Stimulated activated CD8-positive, alpha-beta memory T cell treated with anti-CD3 and anti-CD28 coated beads, Interleukin-15, amount 100 ng/mL, for 48 hours (primary cell): ENCODE measurements around the gene TICAM2.

Experiments
- DNase-seq, 2 donors: peaks; one replicate each; pipeline ENCODE4 v3.0.0-alpha.2; 2020; ENCODE audit warnings: low read depth in 2 of 2

The TICAM2 gene

DNA sequence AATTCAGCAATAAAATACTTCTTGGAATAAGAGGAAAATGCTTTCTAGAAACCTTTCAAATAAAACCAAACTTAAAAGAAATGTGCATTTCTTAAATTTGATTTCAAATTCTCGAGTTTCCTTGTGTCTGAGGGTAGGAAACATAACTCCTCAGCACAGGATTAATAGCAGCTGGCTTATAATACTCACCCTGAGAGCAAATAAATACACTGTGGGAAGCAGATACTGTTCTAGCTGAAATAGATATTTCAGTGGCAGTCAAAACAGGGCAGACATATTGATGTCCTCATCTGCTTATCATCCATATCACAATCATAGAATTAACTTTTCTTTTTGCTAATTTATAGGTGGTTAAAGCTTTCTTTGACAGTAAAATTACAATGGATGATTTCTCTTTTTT lies 33.6 kb downstream of the TICAM2 start:
- no peak for DNase-seq

DNA sequence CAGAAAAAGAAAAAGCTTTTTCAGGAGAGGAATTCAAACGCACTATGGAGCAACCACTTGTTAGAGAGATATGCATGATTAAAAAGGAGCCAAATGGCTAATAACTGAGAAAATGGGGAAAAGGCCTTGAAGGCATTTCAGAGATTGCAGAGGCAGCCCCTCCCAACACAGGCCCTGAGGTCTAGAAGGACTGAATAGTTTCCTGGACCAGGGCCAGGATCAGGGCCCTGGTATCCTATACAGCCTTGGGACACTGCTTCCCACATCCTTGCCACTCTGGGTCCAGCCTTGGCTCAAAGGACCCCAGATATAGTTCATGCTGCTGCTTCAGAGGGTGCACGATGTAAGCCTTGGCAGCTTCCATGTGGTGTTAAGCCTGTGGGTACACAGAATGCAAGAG lies 37.0 kb downstream of the TICAM2 start:
- no peak for DNase-seq

DNA sequence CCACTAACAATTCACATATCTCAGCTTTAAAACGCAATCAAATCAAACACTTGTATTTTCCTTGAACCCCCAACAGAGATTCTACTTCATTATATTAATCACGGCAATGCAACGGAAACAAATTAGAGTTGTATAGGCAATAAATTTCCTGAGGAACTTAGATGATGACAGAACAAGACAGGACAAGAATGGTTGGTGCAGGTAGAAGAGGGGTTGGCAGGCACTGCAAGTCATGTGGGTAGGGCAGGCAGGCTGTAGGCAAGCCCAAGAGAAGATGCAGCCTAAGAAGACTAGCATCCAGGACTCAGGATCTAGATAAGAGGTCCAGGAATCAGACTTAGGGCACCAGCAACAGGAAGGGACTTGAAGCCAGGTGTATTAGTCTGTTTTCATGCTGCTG lies 41.1 kb downstream of the TICAM2 start:
- no peak for DNase-seq

DNA sequence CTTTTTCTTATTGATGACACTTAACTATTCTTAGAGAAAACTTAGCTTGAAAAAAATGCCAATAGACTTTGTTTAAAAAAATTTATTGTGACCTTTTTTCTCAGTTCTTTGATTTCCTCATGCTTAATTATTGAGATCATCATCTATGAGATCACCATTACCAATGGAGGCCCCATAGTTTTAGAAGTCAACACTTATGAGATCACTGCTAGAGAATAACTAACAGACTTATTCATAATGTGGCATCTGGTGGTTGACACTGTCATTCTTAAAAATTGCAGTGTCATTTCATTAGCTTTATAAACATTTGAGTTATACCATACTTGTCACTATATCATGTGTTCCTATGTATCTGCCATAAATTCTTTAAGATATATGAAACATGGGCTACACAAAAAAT lies 42.8 kb downstream of the TICAM2 start:
- DNase-seq = no peak

DNA sequence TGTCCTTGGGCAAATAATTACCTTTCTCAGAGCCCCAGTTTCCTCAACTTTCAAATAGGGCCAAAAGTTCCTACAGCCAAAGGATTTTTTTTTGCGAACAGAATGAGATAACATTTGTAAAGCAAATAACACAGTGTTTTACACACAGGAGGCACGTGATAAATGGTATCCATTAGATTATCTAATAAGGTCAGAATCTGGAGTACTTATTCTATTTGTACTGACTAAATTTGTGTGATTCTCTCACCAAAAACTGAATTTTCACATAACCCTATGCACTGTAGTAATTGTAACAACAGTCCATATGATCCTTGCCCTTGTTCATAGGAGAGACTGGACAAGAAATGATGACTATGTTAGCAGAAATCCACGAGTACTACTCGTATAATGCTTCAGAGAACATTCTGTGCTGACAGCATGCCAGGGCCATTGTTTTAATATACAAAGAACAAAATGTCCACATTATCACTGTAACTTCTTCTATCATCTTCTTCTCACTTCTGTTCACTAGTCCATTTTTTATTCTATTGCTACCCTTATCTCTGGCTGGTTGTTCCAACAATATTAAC lies 43.8 kb downstream of the TICAM2 start:
- no peak for DNase-seq

DNA sequence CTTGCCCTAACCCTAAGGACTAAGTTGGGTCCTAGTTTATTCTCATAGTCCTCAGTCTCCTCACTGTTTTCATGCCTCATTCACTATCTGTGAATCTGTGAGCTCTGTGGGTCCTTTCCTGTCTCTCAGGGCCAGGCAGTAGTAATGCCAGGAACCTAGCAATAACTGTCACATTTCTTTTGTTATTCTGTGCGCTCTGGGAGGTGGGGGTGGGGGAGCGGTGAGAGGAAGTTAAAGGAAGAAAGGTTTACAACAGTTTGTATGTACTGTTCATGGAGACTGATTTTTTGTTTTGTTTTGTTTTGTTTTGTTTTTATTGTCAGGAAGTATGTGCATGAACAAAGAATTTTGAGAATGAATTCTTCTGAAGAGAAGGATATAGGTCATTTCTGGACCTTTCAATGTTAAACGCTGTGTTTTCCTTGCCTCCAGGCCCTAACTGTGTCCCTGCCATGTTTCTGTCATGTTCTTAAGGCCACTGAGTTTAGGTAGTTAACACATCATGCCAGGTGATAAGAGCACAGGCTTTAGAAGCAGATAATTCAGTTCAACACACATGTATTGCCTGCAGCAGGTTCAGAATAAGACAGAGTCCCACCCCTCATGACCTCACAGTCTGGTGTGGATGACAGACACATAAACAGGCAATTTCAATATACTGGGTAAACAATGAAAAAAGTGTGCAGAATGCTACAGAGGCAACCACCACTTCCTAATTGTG lies 44.5 kb downstream of the TICAM2 start:
- DNase-seq = no peak

DNA sequence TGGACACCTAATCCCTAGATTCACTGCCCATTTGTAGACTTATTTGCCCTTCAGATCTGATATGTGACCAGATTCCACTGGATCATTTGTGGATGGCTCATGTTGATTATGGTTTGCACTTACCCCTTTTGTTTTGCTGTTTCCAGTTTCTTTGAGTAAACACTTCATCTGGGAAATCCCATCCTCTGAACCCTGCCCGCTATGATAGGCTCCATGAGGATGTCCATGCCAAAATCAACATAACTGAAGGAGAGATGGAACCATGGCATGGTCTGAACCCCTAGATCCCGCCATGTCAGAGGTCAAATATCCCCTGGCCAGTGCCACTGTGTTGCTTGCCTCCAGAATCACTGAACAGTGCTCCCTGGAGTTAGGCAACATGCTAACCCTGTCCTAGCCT lies 46.0 kb downstream of the TICAM2 start:
- DNase-seq = no peak

DNA sequence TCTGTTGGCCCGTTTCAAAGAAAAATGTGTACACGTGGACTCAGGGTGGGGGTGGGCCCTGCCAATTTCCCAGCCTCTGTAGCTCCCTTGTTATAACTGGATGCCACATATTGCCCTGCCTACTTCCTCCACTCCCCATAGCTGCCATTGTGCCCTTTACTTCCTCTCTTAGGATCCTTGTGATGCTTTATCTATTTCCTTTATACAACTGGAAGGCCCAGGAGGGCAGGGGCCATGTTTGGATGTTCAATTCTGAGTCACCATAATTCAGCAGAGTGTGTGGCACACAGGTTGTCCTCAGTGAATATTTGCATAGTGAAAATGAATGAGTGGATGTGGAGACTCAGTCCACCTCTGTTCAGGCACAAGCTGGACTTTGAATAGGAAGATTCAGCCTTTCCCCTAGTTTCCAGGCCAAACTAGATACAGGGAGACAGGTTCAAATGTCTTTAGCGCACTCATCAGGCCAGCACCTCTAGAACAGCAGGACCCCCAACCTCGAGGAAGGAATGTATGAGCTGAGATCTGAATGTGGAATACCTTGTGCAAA lies 47.1 kb downstream of the TICAM2 start:
- no peak for DNase-seq

DNA sequence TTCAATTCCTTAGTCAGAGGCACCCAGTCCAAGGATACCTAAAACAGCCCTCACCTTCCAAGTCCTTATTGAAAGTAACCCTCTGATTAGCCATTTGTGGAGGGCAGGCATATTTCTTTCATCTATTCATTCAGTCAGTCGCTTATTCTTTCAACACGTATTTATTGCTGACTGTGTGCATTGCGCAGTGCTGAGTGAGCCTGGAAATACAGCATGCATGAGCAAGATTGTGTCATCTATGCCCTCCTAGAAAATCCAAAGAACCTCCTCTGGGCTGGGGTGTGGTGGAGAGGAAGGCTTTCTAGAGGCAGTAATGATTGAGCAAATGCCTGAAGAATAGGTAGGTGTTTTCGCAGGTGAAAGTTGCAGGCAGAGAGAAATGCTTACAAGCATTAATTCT lies 49.2 kb downstream of the TICAM2 start:
- DNase-seq = no peak

DNA sequence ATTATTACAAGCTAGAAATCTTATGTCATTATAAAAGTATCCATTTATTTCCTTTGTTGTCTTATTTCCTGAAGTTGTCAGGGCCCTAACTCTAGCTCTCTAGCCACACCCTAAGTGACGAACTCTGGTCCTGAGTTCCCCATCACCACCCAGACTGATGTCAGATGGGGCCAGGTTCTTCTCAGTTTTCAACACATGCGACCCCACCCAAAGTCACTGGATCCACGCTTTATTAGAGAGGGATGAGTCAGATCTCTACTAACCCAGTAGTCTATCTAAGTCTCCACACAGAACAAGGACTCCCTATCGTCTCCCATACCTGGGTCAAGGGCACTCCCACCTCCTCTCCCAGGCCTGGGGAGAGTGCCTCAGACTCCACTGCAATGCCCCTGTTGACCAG lies 50.9 kb downstream of the TICAM2 start:
- DNase-seq = no peak

DNA sequence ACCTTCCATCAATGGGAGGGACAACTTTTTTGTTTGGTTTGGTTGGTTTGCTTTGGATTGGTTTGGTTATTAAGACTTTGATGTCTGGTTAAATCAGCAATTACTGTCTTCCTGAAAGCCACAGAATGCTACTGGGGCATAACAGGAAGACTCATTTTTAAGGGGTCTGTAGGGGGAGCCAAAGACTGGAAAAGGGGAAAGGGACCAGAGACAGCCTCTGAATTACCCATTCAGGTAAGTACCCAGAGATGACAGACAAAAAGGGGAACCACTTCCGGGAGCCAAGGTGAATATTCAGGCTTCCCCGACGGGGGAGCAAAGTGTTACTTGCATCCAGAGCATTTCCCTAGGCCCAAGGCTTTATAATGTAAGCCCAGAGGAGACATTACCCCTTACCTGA lies 53.1 kb downstream of the TICAM2 start:
- DNase-seq = no peak

DNA sequence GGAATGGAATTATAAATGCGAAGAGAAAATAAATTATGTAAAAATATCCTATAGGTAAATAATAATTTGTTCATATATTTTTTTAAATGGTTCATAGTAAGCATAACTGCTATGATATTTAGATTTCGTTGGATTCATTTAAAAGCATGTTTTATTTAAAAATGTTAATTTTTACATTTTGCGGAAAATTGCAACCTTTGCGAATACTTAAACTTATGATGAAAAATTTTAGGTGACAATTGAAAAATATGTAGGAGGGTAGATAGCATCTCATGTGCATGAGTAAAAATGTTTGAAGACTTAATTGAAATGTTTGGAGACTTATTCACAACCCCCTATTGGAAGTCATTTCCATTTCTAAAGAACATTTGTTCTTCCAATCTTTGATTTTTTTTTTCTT lies 53.6 kb downstream of the TICAM2 start:
- no peak for DNase-seq

DNA sequence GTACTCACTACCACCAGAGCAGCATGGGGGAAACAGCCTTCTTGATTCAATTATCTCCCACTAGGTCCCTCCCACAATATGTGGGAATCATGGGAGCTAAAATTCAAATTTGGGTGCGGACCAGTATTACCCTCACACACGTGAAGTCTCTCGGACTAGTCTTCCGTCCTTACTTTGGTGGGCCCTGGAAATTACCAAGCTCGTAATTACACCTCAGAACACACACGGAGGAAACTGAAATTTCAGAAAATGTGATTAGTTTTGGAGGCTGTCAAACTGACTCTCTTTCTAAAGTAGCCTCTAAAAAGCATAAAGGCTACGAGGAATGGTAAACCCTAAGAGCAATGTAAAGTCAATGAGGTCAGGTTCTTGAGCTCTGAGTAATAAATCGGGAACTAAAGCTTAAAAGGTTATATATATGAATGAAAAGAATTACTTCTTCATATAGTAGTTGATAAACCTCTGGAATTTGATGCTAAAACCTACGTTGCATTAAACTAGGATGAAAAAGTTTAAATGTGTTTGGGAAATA lies 56.9 kb downstream of the TICAM2 start:
- DNase-seq = no peak

DNA sequence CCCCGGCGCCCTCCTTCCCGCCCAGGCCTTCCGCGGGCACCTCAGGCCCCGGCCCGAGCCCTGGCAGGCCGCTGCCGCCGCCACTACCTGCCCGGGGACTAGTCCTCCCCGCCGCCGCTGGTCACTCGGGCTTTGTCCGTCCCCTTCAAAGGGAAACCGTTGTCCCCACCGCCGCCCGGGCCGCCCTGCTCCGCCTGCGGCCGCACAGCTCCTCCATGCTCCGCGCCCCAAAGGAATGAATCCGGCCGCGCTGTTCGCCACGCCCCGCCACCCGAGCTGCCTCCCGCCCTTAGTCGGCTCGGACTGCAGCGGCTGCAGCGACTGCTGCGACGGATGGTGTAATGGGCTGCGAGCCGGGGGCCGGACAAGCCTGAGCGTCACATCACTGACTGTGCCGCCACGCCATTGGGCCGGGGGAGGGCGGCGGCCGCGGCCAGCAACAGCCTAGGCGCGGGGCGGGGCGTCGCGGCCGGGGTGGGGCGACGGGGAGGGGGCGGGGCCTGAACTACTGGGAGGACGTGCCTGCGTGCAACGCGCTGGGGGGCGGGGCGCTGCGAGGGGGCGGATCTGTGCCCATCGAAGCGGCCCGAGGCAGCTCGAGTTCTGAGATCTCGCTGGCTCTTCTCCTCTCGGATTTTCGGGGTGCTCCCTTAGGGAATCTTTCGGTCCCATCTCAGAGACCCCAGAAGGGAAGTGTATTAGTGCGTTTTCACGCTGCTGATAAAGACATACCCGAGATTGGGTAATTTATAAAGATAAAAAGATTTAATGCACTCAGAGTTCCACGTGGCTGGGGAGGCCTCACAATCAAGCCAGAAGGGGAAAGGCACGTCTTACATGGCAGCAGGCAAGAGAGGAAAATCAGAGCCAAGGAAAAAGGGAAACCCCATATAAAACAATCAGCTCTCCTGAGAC lies 57.6 kb downstream of the TICAM2 start, which contains the start of gene FEM1C:
Gene FEM1C (minus strand): TSS at position 340 of the 915 bp plus-strand sequence. CDS start 1,282 bp downstream, outside the sequence.
- peak; percentile 95 to 96 for DNase-seq

DNA sequence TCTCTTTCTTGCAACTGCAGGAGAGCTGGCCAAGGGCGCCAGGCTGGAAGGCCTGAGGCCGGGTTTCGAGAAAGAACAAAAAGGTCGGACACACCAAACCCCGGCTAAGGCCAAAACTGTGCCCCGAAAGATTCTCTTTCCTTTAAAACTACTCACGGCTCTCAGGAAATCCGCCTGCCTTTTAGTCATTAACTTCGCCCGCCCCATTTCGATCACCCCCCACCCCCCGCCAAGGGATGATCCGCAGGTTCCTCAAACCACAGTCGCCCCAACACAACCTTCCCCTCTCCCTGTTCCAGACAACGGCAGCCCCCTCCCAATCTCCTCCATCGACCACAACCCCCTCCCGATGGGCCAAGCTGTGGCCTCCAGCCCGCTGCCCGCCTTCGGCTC lies 58.2 kb downstream of the TICAM2 start:
- peak; percentile 18 to 38 for DNase-seq

DNA sequence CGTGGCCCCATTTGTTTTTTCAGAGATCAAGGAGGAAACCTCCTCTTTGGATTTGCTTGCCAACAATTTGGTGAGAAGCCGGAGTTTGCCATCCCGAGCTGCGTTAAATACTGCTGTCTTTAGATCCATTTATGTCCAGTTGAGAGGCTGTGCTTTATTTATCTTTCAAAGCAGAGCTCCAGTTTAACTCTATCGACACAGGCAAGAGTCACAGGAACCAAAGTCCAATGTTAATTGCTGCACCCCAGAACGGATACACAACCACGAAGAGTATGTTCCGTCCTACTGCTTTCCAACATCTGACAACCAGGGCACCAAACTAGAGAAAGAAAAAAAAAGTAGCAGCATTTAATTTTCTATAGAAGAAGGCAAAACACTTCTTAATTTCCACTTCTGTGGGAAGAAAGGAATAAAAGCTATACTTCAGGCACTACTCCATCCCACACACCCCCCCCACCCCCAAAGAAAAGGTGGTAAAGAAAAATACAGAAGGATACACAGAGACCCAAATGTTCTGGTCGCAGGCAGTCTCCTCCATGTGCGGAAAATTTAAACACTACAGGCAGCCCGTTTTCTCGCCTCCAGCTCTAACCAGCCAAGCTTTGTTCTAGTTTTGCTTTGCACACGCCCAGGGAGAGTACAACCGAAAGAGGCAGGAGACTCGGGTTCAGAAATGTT lies 58.8 kb downstream of the TICAM2 start:
- DNase-seq = peak in 1 of 2 donors; percentile 12

DNA sequence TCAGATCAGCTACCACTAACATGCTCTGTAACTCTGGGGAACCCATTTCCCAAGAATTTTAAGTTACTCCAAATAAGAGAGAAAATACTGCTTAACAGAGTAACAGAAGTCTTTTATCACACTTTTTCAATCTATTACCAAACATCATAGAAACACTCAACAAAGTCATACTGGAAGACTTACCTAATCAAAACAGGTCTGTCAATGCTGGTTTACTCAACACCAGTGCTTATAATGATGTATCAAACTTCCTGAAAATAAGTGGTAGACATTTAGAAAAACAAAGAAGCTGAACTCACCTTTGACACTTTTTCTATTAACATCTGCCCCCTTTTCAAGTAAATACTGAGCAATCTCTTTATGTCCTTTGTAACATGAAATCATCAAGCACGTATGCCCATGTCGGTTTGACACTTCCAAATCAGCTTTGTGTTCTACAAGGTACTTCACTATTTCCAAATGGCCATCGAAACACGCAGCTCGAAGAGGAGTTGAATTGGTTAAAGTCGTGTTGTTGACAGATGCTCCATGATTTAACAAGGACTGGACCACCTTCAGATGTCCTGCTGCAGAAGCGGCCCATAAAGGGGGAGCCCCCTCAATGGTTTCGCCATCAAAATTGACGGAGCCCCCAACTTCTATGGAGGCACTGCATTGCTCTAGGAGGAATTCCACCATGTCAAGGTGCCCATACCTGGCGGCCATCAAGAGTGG lies 59.5 kb downstream of the TICAM2 start:
- no peak for DNase-seq

DNA sequence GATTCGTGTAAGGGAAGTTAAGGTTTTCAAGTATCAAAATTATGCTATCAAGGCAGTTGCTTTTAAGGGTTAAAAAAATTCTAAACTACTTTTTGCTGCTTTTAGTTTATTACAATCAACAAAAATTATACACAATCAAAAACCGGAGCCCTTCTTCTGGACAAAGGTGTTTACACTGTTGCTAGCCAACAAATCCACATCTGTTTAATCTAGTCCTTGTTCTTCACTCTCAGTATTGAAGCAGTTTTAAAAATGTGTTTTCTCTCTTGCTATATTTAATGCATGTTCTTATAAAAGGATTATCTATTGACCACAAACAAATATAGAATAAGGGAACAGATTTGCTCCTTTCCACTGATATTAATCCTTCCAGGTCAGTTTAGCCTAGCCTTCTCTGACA lies 60.2 kb downstream of the TICAM2 start:
- no peak for DNase-seq

DNA sequence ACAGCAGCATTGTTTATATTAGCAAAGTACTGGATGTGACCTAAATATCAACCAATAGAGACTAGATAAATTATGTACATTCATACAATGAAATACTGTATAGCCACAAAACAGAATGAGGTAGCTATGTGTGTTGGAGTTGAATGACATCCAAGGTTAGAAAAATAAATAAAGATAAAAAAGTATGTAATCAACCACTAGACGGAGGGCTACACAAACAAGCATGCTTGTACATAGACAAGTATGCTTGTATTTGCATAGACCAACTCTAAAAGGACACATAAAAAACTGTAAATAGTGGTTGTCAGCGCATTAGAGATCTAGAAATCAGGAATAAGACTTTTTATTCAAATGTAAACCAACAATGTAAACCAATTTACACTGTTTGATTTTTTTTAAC lies 60.7 kb downstream of the TICAM2 start:
- no peak for DNase-seq

DNA sequence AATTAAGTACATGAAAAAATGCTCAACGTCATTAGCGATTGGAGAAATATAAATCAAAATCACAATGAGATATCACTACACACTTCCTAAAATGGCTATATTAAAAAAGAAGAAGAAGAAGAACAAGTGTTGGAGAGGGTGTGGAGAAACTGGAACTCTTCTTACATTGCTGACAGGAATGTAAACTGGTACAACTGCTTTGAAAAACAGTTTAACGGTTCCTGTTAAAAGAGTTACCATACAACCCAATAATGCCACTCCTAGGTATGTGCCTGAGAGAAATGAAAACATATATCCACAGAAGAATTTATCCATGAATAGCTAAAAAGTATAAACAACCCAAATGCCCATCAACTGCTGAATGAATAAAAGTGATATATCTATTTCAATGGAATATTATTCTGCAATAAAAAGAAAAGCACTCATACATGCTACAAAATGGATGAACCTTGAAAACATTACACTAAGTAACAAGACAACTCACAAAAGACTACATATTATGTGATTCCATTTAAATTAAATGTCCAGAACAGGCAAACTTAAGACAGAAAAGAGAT lies 66.7 kb downstream of the TICAM2 start:
- DNase-seq = no peak

DNA sequence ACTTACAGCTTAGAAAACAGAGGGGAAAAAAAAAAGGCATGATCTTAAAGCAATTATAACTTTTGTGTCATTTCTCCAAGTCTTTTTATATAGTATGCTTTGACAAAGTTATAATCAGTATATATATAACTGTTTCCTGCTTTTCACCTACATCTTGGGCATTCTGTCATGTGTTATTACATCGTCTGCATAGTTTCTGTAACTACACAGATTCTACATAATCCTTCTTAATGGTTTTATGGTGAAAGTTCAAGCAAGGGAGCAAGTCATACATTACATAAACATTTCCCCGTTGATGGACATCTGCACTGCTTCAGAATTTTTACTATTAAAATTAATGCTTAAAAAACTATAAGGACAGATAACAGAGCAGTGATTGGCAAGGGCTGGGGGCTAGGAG lies 69.8 kb downstream of the TICAM2 start:
- no peak for DNase-seq
